Gastroesophageal sphincter (tissue), 3 donors: ENCODE results near the gene PSME4.

Experiments
- CTCF ChIP-seq, 4 experiments: fragments of 200-600 bp in 2 of 4; fragments of 450-650 bp in 2 of 4; sonication (generic) in 1 of 4; IDR thresholded peaks; one replicate each; pipeline ENCODE4 v1.5.1; 2017 to 2019; ENCODE audit warnings: antibody characterized with exemption in 4 of 4, mild to moderate bottlenecking in 2 of 4, moderate library complexity in 2 of 4
- POLR2A ChIP-seq, 2 donors: fragments of 450-650 bp; IDR thresholded peaks; one replicate each; pipeline ENCODE4 v1.6.1; 2017; ENCODE audit warnings: antibody characterized with exemption in 2 of 2, mild to moderate bottlenecking in 2 of 2, moderate library complexity in 1 of 2
- POLR2AphosphoS5 ChIP-seq: sonication (generic); formaldehyde crosslinking; IDR thresholded peaks from one replicate; pipeline ENCODE4 v1.6.1; 2017; ENCODE audit warnings: antibody characterized with exemption

- TF ChIP-seq CTCF (IDR thresholded peaks at IDR 0.05) (no peak), POLR2A (IDR thresholded peaks at IDR 0.05) (no peak), POLR2AphosphoS5 (no peak)
Measured at GRCh38 chr2:53989210-53989862, 18.5 kb upstream of the PSME4 start.
